OCI-LY3 (cell line): ENCODE data around the gene SETBP1.

Experiments used
- CTCF ChIP-seq: fragments of 200-600, 300-600 bp; sonication (generic); IDR thresholded peaks from 2 replicates; pipeline ENCODE4 v1.5.1; 2014; ENCODE audit warnings: antibody characterized with exemption, low read length, low read depth
- EZH2phosphoT487 ChIP-seq: fragments of 200-600 bp; shearing (Covaris generic); IDR thresholded peaks from 2 replicates; pipeline ENCODE4 v1.6.1; 2018; ENCODE audit warnings: antibody characterized with exemption, mixed run types, low read depth

- TF ChIP-seq CTCF = no peak
- no peak for TF ChIP-seq EZH2phosphoT487
Observed at GRCh38 chr18:44747157-44747556, 66.5 kb downstream of the SETBP1 start.
